GM21515 (cell line): ENCODE data around the gene CRACDL.

ENCODE experiments used
- ATAC-seq: cut with Tn5 transposase; IDR thresholded peaks from one replicate; pipeline ENCODE4 v1.9.1; 2021; ENCODE audit not compliant: unreplicated experiment

Gene CRACDL

DNA sequence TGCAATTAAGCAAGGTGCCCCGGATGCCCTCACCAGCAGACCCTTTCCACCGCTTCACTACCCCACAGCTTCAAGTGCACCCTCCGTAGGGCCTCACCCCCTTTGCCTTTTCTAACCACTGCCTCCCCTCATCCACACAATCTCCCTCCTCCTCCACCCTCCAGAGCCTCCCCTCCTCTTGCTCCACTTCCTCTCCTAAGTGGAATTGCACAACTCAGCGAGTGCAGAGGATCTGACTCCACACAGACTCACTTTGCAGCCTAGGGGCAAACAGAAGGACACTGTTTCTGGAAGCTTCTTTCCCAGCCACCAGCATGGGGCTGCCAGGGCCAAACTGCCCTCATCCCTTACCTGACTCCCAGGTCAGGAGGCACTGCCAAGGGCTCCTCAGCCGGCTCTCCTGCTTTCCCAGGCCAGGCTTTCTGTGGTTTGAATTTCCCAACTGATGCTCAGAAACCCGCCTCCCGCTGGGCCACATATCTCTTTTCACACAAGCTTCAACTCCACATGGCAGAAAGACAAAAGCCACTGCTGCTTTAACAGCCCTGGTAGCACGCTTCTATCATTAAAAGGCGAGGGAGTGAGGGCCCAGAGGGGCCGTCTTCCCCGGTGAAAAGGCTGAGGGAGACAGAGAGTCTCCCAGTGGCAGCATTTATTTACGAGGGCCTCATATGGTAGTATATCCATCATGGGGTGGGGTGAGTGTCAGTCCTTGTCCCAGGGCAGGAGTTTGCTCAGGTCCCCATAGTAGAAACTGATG, 130.4 kb downstream of the CRACDL start:
- ATAC-seq, result no peak

DNA sequence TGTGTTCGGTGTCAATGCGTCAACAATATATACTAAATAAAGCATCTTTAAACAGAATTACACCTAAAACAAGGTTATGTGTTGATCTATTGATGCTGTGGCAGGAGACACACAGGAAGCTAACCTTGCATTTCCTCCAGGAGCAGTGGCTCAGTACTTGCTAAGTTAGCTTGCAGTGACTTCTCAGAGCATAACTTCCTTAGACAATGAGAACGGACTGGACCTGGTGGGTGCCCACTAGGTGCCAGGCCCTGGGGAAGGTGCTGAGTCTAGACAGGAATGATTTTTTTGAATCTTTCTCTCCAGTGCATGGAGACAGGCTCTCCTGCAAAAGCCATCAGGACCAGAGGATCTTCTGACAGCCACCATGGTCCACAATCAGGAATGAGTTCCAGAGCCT, 131.3 kb downstream of the CRACDL start:
- no peak for ATAC-seq

GRCh38 chr2:98804265-98804650, 131.8 kb downstream of the CRACDL start:
- no peak for ATAC-seq

GRCh38 chr2:98803405-98804264, 132.4 kb downstream of the CRACDL start:
- ATAC-seq, result no peak

DNA sequence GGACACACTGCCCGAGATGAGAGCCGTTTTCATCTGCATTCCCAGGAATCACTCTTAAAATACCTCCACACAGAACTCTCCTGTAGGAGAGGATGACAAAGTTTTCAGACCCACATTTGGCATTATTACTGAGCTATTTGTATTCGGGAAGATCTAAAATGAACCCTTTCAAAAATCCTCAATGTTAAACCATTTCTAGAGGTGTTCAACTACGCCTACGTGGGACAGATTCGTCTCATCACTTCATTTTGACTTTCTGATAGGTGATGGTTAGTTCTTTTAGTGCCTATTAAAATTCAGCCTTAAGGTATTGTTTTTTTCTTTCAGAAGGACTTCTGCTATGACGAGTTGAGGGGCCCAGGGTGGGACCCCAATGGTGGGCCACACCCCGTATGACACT, 133.7 kb downstream of the CRACDL start:
- no peak for ATAC-seq

GRCh38 chr2:98801921-98802321, 134.1 kb downstream of the CRACDL start:
- no peak for ATAC-seq

GRCh38 chr2:98801286-98801685, 134.7 kb downstream of the CRACDL start:
- ATAC-seq, result no peak

- ATAC-seq, result no peak
These were observed 135.5 kb downstream of the CRACDL start for GRCh38 chr2:98800330-98801064.

DNA sequence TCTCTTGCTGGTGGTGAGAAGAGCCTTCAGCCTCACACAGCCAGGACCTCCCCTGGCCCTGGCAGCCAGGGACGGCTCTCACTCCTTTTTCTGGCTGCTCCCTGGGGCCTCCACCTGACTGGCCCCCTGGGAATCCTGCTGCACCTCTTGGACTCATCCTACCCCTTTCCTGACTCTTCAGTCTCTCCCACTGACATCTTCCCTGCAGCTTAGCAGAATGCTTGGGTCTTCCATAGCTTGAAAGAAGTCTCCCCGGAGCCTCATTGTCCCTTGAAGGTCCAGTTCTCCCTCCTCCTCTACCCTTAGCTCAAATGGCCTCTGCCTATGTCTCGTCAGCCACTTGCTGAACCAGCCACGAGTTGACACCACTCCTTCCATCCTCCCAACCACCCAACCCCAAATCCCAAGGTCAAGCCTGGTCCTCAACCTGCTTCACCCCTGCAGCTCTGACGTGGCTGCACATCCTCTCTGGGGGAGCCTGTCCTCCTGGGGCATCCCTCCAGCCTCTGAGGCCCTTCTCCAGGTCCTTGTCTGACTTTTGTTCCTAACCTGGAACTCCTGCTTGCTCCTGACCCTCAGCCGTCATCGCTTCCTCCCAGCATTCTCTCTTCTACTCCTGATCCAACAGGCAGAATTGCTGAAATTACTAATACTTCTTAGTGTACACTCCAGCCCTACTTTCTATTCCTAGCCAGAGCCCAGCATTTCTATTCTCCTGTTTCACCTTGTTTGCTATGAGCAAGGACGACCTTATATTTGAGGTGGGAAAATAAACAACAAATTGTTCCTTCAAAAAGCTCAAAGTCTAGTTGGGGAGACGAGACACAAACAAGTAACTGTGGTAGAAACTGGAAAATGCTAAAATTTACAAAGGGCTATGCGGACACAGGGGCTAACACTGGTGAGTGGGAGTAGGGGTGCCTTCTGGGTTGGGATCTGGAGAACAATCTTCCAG, 136.4 kb downstream of the CRACDL start:
- ATAC-seq, result no peak

- ATAC-seq, result no peak
These were observed 139.1 kb downstream of the CRACDL start for GRCh38 chr2:98796775-98797544.

DNA sequence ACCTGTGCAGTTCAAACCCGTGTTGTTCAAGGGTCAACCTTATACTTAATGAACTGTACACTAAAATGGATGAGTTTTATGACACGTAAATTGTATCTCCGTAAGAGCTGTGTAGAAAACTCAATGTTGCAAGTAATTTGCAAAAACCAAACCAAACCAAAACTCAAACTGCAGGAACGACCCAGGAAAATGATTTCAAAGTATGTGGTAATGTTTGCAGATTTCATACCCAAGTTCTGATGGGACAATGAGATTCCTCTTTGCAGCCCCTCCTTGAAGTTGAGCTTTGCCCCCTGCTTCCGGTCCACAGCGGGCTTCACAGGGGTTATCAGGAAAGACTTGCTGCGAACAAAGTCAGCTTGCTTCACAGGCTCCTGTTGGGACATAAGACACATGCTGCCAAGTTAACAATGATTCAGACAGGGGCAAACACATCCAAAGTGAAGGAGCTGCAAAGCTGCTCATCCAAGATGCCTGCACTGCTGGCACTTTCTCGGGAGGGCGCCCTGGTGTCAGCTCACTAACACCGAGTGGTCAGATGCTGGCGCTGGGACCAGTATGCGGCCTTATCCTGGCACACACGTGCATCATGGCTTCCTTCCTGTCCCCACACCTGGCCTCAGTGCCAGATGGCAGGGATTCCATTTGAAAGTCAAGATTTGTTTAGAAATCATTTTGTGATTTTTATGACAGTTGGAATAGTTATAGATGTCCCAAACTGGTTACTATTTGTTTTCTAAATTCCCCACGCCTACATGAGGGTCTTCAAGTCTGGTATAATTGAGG, 139.9 kb downstream of the CRACDL start:
- ATAC-seq, result no peak

DNA sequence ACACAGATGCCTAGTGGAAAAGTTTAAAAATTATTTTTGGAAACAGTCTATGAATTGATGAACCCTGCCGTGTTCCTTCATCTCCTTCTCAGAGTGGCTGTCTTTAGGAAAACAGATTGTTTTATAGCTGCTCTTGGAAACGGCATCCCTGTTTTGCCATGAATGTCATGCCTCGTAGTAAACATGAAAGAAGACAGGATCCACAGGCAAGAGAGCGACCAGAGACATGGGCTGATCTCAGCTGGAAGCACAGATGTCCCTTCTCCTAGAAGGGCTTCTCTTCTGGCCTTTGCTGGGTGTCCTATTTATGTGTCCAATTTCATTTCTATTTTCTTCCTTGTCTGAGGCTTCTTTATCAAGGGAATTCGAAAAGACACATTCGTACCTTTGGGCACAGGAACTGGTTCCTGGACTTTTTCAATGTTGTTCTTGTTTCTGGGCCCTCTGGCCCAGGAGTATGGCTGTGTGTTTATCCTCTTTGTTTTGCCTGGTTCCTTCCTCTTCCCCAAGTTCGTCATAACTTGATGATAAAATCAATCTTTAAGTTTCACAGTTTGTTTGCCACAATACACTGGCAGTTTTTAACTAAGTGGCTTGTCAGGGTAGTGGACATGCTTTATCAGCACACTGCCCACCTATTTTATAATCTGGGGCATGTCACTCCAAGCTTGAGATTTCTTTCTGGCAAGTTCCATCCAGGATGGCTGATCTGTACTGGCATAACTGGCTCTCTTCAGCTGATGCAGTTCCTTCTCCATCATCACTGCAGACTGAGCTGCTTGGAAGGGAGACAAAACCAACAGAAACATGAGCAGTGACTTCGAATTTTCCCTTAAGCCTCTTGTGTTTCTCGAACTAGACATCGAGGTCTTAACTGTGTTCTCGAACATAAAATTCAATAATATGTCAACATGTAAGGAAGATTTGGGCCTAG, 141.9 kb downstream of the CRACDL start:
- no peak for ATAC-seq

DNA sequence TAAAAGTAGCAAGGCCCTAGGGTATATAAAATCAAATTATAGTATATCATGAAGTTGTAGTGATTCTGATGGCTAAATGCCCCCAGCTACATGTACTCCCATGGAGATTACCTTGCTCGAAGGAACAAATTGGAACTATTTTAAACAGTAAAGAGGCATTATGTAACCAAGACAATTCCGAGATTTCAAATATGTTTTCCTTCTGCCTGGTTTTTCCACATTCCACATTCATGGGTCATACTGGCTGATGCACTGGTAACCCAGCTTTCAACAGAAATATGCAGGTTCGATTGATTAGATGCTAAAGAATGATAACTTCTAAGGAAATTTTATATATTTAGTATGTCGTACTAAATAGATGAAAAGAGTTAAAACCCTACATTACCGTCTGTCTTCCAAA, 142.8 kb downstream of the CRACDL start:
- no peak for ATAC-seq

DNA sequence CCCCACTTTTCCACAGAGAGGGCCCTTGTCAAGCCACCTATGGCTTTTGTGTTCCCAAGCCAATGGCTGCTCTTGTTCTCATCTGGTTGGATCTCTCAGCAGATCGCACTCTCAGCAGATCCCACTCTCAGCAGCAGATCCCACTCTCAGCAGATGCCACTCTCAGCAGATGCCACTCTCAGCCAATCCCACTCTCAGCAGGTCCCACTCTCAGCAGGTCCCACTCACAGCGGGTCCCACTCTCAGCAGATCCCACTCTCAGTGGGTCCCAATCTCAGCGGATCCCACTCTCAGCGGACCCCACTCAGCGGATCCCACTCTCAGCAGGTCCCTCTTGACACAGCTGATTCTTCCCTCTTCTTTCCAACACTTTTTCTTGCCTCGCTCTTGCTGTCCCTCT, 145.8 kb downstream of the CRACDL start:
- no peak for ATAC-seq

DNA sequence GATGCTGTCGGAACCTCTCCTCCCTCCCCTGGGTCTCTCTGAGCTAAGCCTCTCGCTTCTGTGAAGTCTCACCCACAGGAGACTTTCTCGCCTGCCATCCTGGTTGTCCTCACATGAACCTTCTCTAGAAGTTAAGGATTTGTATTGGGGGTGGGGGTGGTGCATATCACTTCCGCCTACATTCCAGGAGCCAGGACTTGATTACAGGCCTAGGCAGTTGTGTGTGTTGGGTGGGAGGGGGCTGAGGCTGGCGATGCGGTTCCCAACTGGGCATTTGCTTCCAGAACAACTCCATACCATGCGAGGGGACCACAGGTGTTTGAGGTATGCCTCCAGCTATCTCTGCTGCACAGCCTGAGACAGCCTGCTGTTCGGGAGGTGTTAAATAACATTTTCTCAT, 148.3 kb downstream of the CRACDL start:
- no peak for ATAC-seq

- ATAC-seq, result no peak
These were observed 149.8 kb downstream of the CRACDL start for GRCh38 chr2:98786179-98786578.

DNA sequence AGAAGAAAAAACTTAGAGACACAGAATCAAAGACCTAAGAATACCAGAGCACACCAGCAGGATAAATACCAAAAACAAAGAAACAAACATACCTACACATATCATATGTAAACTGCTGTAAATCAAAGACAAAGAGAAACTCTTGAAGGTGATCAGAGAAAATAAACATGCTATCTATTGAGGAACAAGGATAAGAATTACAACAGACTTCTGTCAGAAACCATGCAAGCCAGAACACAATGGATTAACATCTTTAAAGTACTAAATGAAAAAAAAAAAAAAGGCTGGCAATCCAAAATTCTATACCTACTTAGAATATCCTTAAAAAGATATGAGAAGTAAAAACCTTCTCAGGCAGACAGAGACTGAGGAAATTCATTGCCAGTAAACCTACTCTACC, 153.5 kb downstream of the CRACDL start:
- ATAC-seq, result no peak

DNA sequence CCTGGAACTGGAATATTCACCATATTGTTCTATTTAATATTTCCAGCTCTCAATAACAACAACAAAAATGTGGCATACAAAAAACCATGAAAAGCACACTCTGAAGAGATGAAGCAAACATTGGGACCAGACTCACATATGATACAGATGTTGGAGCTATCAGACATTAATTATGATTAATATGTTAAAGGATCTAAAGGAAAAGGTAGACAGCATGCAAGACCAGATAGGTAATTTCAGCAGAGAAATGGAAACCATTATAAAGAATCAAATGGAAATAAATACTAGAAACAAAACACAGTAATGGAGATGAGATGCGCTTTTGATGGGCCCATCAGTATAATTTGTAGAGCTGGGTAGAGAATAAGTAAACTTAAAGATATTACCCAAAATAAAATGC, 154.2 kb downstream of the CRACDL start:
- ATAC-seq, result no peak
